ENCODE measurements around the gene SLC6A19.

- TF ChIP-seq EZH2phosphoT487 (IDR thresholded peaks at IDR 0.05), result no peak
- TF ChIP-seq, protein P1, sequence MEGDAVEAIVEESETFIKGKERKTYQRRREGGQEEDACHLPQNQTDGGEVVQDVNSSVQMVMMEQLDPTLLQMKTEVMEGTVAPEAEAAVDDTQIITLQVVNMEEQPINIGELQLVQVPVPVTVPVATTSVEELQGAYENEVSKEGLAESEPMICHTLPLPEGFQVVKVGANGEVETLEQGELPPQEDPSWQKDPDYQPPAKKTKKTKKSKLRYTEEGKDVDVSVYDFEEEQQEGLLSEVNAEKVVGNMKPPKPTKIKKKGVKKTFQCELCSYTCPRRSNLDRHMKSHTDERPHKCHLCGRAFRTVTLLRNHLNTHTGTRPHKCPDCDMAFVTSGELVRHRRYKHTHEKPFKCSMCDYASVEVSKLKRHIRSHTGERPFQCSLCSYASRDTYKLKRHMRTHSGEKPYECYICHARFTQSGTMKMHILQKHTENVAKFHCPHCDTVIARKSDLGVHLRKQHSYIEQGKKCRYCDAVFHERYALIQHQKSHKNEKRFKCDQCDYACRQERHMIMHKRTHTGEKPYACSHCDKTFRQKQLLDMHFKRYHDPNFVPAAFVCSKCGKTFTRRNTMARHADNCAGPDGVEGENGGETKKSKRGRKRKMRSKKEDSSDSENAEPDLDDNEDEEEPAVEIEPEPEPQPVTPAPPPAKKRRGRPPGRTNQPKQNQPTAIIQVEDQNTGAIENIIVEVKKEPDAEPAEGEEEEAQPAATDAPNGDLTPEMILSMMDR (IDR thresholded peaks at IDR 0.05), result no peak
Observed at GRCh38 chr5:1219768-1220100, 18.3 kb downstream of the SLC6A19 start.

All from neural progenitor cell (in vitro differentiated cells).